Peyer's patch (tissue), 4 donors: ENCODE measurements around the gene RNMT. TPM values are rescaled to one million over a fixed set of nuclear protein-coding genes. Genes with fewer than 3 reads are reported as not detected.
"Not testable (repeated sequence)": the region's sequence is repeated elsewhere in the genome, so short reads cannot be mapped to it uniquely, and the experiment has no call there.

Experiments
- DNase-seq, 3 donors: peaks; one replicate each; pipeline ENCODE4 v3.0.0-alpha.2; 2017 to 2019
- H3K27ac ChIP-seq, 4 donors: fragments of 200-600 bp; sonication (generic); one replicate each; pipeline ENCODE4 v1.5.1; 2016 to 2019
- H3K27me3 ChIP-seq, 2 donors: fragments of 200-600 bp; sonication (generic); one replicate each; pipeline ENCODE4 v1.5.1; 2019
- H3K36me3 ChIP-seq, 3 donors: fragments of 200-600 bp; sonication (generic); one replicate each; pipeline ENCODE4 v1.5.1; 2016 to 2019
- H3K4me1 ChIP-seq, 4 donors: fragments of 200-600 bp; sonication (generic); one replicate each; pipeline ENCODE4 v1.5.1; 2016 to 2019
- H3K4me3 ChIP-seq, 4 donors: fragments of 200-600 bp; sonication (generic); 1 replicate in 3 of 4; 2 replicates in 1 of 4; pipeline ENCODE4 v1.5.1; 2016 to 2019; ENCODE audit warnings: mild to moderate bottlenecking in 1 of 4
- H3K9me3 ChIP-seq, 4 donors: fragments of 200-600 bp; sonication (generic); one replicate each; pipeline ENCODE4 v1.5.1; 2016 to 2019; ENCODE audit warnings: mild to moderate bottlenecking in 1 of 4
- POLR2A ChIP-seq, 2 donors: fragments of 450-650 bp; IDR thresholded peaks; one replicate each; pipeline ENCODE4 v1.5.1; 2017; ENCODE audit warnings: antibody characterized with exemption in 2 of 2, mild to moderate bottlenecking in 2 of 2, moderate library complexity in 2 of 2
- total RNA-seq, 4 donors: library from RNA; depleted of rRNA; stranded (reverse); fragments of >200 nt; gene quantifications; one replicate each; pipeline ENCODE4 v1.1.0, GENCODE V29; 2016
- TF ChIP-seq, protein P1 (sequence below), 6 experiments: fragments of 450-650 bp in 4 of 6; fragments of 200-600 bp in 2 of 6; sonication (generic) in 1 of 6; IDR thresholded peaks; one replicate each; pipeline ENCODE4 v1.5.1; 2017 to 2019; ENCODE audit warnings: antibody characterized with exemption in 6 of 6, mild to moderate bottlenecking in 3 of 6, moderate library complexity in 1 of 6

The RNMT gene
- total RNA-seq, 4 donors from 2014 or later, result 13.4 to 23.1 (median 16.6) TPM

DNA sequence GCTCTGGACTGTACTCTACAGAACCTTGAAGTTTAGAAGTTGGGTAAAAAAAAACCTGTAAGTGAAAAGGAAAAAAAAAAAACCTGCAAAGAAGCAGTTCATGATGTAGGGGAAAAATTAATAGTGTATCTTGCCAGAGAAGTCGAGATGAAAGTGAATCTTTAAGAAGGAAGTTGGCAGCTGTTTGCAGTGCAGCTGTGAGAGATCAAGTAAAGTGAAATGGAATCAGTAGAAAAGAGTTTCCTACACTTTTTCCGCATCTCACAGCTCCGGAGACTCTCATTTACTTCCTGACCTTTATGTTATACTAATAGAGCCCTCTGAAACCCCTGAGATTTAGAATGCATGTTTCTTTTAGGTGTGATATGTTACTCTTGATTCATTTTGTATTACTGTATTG is 19.2 kb downstream of the RNMT start:
- Histone ChIP-seq H3K27me3 (no peaks in the 10 kb centered on the region), H3K4me3 (no peak overlapping the region), H3K9me3 (no peaks in the 10 kb centered on the region), H3K4me1 (no peaks in the 10 kb centered on the region), H3K36me3 (peaks cover 0 to 73% (median 0%) of the 10 kb centered on the region in 3 donors), H3K27ac (no peak overlapping the region)
- no peak for DNase-seq
- TF ChIP-seq, protein P1, sequence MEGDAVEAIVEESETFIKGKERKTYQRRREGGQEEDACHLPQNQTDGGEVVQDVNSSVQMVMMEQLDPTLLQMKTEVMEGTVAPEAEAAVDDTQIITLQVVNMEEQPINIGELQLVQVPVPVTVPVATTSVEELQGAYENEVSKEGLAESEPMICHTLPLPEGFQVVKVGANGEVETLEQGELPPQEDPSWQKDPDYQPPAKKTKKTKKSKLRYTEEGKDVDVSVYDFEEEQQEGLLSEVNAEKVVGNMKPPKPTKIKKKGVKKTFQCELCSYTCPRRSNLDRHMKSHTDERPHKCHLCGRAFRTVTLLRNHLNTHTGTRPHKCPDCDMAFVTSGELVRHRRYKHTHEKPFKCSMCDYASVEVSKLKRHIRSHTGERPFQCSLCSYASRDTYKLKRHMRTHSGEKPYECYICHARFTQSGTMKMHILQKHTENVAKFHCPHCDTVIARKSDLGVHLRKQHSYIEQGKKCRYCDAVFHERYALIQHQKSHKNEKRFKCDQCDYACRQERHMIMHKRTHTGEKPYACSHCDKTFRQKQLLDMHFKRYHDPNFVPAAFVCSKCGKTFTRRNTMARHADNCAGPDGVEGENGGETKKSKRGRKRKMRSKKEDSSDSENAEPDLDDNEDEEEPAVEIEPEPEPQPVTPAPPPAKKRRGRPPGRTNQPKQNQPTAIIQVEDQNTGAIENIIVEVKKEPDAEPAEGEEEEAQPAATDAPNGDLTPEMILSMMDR (IDR thresholded peaks at IDR 0.05), result no peak
- TF ChIP-seq POLR2A (IDR thresholded peaks at IDR 0.05), result no peak

DNA sequence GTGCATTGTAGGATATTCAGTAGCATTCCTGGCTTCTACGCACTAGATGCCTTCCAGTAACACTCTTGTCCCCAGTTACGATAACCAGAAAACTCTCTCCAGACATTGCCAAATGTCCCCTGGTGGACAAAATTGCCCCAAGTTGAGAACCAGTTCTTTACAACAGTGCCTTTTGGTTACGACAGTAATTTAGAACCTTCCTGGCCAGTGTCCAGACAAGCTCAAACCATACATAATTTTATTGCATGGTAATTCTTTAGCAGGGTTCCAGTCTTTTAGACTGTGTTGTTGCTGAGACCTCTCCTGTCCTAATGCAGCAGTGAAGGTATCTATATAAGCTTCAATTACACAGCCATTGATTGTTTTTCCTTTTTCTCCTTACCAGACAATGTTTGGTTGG is 20.2 kb downstream of the RNMT start:
- no peaks in the 10 kb centered on the region for H3K27me3 ChIP-seq
- no peaks in the 10 kb centered on the region for H3K9me3 ChIP-seq
- DNase-seq, result no peak
- H3K4me3 ChIP-seq, result no peak overlapping the region
- peaks cover 0 to 63% (median 0%) of the 10 kb centered on the region in 3 donors for H3K36me3 ChIP-seq
- TF ChIP-seq, protein P1 (IDR thresholded peaks at IDR 0.05), result no peak
- TF ChIP-seq POLR2A (IDR thresholded peaks at IDR 0.05), result no peak
- no peaks in the 10 kb centered on the region for H3K4me1 ChIP-seq
- no peak overlapping the region for H3K27ac ChIP-seq

DNA sequence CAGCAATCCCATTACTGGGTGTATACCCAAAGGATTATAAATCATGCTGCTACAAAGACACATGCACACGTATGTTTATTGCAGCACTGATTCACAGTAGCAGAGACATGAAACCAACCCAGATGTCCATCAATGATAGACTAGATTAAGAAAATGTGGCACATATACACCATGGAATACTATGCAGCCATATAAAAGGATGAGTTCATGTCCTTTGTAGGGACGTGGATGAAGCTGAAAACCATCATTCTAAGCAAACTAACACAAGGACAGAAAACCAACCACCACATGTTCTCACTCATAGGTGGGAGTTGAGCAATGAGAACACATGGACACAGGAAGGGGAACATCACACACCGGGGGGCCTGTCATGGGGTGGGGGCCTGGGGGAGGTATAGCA is 25.1 kb downstream of the RNMT start:
- H3K4me3 ChIP-seq, H3K4me1 ChIP-seq, H3K27ac ChIP-seq, DNase-seq, H3K27me3 ChIP-seq, H3K9me3 ChIP-seq: not testable (repeated sequence)
- peaks cover 0 to 77% (median 0%) of the 10 kb centered on the region in 3 donors for H3K36me3 ChIP-seq

DNA sequence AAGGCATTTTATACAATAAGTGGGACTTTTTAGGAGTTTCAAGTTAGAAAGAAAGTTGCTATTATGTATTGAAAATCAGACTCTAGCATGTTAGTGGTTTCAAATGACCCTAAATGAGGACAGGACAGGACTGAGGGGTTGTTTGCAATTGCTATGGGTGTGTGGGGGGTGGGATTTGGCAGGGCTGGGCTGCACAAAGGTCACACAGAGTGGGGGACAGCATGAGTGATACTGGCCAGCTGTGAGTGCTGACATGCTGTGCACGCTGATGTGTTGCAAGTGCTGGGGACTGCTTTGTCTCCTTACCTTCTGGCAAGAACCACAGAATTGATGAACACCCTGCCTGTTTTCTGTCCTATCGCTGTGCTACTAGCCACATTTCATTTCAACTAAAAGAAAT is 29.8 kb downstream of the RNMT start:
- DNase-seq, result no peak
- H3K36me3 ChIP-seq, result peaks cover 0 to 81% (median 0%) of the 10 kb centered on the region in 3 donors

DNA sequence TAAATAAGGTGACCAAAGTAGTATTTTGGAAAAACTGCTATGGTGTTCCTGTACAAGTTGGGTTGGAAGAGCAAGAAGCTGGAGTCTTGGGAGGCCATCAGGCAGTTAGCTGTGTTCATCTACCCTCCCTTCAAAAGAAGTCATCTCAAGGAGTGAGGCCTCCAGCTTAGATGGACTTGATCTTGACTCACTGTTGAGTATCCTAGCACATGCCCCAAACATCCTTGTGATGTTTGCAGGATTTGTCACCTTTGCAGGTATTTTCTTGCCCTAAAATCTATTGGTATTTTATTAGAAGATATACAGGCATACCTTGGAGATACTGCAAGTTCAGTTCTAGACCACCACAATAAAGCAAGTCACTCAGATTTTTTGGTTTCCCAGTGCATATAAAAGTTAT is 30.2 kb downstream of the RNMT start:
- no peaks in the 10 kb centered on the region for H3K4me1 ChIP-seq
- H3K36me3 ChIP-seq, result peaks cover 0 to 85% (median 0%) of the 10 kb centered on the region in 3 donors
- no peak for TF ChIP-seq POLR2A (IDR thresholded peaks at IDR 0.05)
- TF ChIP-seq, protein P1 (IDR thresholded peaks at IDR 0.05), result no peak
- H3K27me3 ChIP-seq, result no peaks in the 10 kb centered on the region
- H3K4me3 ChIP-seq, result no peak overlapping the region
- H3K9me3 ChIP-seq, result no peaks in the 10 kb centered on the region
- no peak for DNase-seq
- no peak overlapping the region for H3K27ac ChIP-seq

More for the DNA sequence above, 29.8 kb downstream of the RNMT start:
- no peak overlapping the region for H3K27ac ChIP-seq
- TF ChIP-seq, protein P1 (IDR thresholded peaks at IDR 0.05), result no peak
- TF ChIP-seq POLR2A (IDR thresholded peaks at IDR 0.05), result no peak
- H3K4me3 ChIP-seq, result no peak overlapping the region
- H3K4me1 ChIP-seq, result no peaks in the 10 kb centered on the region
- H3K9me3 ChIP-seq, result no peaks in the 10 kb centered on the region
- no peaks in the 10 kb centered on the region for H3K27me3 ChIP-seq

DNA sequence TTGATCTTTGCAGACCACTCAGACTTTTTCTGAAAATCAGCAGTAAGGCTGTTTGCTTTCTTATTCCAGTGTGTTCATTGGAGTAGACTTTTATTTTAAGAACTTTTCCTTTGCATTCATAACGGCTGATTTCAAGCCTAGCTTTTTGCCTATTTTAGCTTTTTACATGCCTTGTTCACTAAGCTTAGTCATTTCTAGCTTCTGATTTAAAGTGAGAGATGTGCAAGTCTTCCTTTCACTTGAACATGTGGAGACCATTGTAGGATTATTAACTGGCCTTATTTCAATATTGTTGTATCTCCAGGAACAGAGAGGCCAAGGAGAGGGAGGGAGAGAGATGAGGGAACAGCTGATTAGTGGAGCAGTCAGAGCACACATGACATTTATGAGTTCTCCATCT is 32.1 kb downstream of the RNMT start:
- H3K4me1 ChIP-seq, result no peaks in the 10 kb centered on the region
- H3K9me3 ChIP-seq, result no peaks in the 10 kb centered on the region
- no peak overlapping the region for H3K27ac ChIP-seq
- no peak for TF ChIP-seq POLR2A (IDR thresholded peaks at IDR 0.05)
- TF ChIP-seq, protein P1 (IDR thresholded peaks at IDR 0.05), result no peak
- H3K27me3 ChIP-seq, result no peaks in the 10 kb centered on the region
- DNase-seq, result no peak
- H3K4me3 ChIP-seq, result no peak overlapping the region
- H3K36me3 ChIP-seq, result peaks cover 0 to 75% (median 0%) of the 10 kb centered on the region in 3 donors
